Breast epithelium (tissue), 3 donors: ENCODE measurements around the gene NAALADL2.

Source experiments
- POLR2A ChIP-seq: fragments of 450-650 bp; IDR thresholded peaks from one replicate; pipeline ENCODE4 v1.6.1; 2016; ENCODE audit warnings: antibody characterized with exemption, mild to moderate bottlenecking, moderate library complexity
- TF ChIP-seq, protein P1 (sequence below), 3 donors: fragments of 450-650 bp; IDR thresholded peaks; one replicate each; pipeline ENCODE4 v1.5.1; 2016 to 2017; ENCODE audit warnings: antibody characterized with exemption in 3 of 3, mild to moderate bottlenecking in 3 of 3, moderate library complexity in 3 of 3

DNA sequence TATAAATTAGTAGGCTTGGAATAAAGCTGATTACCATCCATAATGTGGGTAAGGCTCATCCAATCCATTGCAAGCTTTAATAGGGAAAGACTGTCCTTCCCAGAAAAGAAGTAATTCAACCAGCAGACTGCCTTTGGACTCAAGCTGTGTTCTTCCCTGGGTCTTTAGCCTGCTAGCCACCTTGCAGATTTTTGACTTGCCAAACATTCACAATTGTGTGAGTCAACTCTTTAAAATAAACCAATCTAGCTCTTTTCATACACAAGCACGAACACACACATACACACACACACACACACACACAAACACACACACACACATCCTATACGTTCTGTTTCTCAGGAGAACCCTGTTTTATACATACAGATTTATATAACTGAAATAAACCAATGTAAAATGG lies 248.1 kb downstream of the NAALADL2 start:
- TF ChIP-seq, protein P1, sequence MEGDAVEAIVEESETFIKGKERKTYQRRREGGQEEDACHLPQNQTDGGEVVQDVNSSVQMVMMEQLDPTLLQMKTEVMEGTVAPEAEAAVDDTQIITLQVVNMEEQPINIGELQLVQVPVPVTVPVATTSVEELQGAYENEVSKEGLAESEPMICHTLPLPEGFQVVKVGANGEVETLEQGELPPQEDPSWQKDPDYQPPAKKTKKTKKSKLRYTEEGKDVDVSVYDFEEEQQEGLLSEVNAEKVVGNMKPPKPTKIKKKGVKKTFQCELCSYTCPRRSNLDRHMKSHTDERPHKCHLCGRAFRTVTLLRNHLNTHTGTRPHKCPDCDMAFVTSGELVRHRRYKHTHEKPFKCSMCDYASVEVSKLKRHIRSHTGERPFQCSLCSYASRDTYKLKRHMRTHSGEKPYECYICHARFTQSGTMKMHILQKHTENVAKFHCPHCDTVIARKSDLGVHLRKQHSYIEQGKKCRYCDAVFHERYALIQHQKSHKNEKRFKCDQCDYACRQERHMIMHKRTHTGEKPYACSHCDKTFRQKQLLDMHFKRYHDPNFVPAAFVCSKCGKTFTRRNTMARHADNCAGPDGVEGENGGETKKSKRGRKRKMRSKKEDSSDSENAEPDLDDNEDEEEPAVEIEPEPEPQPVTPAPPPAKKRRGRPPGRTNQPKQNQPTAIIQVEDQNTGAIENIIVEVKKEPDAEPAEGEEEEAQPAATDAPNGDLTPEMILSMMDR (IDR thresholded peaks at IDR 0.05) = no peak
- no peak for TF ChIP-seq POLR2A
